GM21381 (cell line): ENCODE measurements around the gene YPEL2.
"Not testable (repeated sequence)": the region's sequence is repeated elsewhere in the genome, so short reads cannot be mapped to it uniquely, and the experiment has no call there.

ENCODE experiments used
- ATAC-seq: cut with Tn5 transposase; IDR thresholded peaks from one replicate; pipeline ENCODE4 v1.9.1; 2021; ENCODE audit warnings: mild to moderate bottlenecking, moderate library complexity; ENCODE audit not compliant: unreplicated experiment

Gene YPEL2, protein sequence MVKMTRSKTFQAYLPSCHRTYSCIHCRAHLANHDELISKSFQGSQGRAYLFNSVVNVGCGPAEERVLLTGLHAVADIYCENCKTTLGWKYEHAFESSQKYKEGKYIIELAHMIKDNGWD

GRCh38 chr17:59331129-59331928 is at the start of gene YPEL2:
TSS of gene YPEL2 (plus strand) at chr17:59331655. CDS start at chr17:59353410, 21,755 bp downstream.
- peak; percentile 84 for ATAC-seq

GRCh38 chr17:59284317-59284716 is 47.1 kb upstream of the YPEL2 start:
- no peak for ATAC-seq

DNA sequence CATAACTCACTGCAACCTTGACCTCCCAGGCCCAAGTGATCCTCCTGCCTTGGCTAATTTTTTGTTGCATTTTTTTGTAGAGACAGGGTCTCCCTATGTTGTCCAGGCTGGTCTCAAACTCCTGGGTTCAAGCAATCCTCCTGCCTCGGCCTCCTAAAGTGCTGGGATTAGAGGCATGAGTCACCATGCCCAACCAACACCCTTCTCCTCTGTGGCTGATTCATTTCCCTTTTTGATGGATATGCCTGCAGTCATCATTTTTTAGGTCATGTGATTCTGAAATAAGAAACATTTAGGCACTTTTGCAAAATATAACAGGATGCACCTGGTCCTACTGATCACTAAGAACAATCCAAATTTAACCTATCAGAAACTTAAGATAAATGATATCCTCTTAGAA is 44.0 kb upstream of the YPEL2 start:
- ATAC-seq: no peak

- ATAC-seq: no peak
These were observed 43.6 kb upstream of the YPEL2 start for GRCh38 chr17:59287891-59288290.

- no peak for ATAC-seq
These were observed 41.5 kb upstream of the YPEL2 start for GRCh38 chr17:59289981-59290301.

DNA sequence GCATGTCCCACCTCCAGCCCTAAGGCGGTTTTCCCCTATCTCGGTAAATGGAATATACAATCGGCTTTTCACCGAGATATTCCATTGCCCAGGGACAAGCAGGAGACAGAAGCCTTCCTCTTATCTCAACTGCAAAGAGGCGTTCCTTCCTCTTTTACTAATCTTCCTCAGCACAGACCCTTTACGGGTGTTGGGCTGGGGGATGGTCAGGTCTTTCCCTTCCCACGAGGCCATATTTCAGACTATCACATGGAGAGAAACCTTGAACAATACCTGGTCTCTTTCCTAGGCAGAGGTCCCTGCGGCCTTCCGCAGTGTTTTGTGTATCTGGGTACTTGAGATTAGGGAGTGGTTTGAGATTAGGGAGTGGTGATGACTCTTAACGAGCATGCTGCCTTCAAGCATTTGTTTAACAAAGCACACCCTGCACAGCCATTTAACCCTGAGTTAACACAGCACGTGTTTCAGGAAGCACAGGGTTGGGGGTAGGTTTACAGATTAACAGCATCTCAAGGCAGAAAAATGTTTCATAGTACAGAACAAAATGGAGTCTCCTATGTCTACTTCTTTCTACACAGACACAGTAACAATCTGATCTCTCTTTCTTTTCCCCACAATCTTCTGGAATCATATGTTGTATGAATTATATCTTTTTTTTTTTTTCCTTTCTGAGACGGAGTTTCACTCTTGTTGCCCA is 41.0 kb upstream of the YPEL2 start:
- not testable (repeated sequence) for ATAC-seq

DNA sequence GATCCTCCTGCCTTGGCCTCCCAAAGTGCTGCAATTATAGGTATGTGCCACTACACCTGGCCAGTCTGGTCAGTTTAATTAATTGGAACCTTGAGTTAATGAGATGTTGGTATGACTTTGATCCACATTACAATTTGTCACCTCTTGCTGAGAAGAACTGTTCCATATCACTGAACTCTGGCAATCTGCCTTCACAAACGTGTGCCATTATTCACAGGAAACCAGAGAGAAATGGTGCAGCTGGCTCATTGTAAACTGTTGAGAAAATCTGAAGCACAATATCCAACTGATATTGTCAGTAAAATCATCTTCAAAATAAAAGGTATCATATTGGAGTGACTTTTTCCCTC is 39.3 kb upstream of the YPEL2 start:
- no peak for ATAC-seq

DNA sequence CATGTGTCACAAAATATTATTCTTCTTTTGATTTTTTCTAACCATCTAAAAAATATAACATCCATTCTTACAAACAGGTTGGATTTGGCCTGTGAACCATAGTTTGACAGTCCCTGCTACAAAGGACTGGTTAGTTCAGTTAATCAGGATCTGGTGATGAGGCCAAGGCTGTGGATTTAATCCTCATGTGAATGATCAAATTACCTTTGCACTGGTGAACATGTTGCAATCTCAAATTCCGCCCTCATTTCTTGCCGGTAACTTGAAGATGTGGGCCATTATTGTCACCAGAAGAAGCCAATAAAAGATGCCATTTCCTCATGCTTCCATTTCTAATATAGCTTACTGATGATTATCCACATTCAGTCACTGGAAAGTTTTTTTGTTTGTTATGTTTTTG is 35.3 kb upstream of the YPEL2 start:
- ATAC-seq: no peak

DNA sequence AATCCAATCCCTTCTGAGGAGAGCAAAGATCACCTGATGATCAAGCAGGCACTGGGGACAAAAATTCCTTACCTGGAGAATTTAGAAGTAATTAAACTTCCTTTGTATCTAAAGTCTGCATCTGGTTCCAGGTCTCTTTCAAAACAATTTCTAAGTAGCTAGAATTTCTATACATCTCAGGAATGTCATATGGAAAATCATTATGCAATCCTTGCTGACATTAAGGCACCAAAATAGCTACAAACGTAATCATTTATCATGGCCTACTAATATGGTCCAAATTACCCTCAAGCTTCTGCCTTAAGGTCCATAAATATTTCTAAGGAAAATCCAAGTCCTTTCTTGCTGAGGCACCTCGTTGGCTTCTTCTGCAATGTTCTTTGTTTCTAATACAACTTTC is 32.9 kb upstream of the YPEL2 start:
- no peak for ATAC-seq

DNA sequence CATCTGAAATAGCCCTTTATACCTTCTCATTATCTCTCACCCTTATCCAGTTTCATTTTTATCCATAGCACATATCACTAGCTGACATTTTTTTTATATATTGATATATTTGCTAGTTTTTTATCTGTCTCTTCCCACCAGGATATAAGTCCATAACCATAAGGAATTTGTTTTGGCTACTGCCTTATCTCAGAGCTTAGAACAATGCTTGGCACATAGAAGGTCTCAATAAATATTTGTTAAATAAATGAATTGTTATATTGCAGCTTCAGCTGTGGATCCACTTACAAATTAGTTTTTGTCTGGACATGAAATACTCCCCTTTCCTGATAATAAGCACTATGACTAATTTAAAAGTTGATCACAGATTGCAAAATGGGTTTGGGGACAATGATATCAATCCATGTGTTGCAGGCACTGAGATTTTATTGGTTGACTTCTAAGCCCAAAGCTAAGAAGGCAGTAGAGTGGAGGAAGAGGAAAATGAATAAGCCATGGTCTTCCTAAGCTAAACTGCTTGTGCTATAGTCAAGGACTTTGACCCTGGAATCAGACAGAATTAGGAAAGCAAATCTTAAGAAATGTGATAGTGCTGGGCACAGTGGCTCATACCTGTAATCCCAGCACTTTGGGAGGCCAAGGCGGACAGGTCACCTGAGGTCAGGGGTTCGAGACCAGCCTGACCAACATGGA is 31.9 kb upstream of the YPEL2 start:
- ATAC-seq: no peak

- ATAC-seq: no peak
These were observed 30.5 kb upstream of the YPEL2 start for GRCh38 chr17:59300941-59301340.

DNA sequence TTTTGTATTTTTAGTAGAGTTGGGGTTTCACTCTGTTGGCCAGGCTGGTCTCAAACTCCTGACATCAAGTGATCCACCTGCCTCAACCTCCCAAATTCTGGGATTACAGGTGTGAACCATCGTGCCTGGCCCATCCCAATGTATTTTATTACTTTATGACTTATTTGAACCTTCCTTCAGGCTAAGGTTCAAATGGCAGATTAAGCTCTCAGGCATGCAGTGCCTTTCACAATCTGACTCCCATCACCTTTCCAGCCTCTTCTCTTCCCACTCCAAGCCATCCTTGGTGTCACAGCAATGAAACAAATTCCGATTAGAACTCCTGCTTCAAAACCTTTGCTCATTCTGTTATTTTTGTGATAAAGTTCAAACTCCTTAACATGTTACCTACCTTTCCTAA is 26.6 kb upstream of the YPEL2 start:
- ATAC-seq: no peak

DNA sequence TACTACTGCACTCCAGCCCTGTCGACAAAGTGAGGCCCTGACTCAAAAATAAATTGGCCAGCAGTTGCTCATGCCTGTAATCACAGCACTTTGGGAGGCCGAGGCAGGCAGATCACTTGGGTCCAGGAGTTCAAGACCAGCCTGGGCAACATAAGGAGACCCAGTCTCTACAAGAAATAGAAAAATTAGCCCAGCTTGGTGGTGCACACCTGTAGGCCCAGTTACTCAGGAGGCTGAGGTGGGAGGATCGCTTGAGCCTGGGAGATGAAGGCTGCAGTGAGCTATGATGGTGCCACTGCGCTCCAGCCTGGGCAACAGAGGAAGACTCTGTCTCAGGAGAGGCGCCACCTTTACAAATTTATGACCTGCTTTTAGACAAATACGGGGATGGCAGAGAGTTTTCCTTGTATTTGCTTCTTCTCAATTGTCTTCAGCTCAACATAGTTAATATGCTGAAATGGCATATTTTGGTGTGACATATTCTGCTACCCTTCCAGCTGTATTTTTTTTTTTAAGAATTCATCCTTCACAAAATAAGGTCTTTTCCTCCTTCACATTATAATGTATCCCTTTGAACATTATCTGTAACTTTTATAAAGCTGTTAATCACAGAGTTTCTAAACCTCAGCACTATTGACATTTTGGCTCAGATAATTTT is 21.1 kb upstream of the YPEL2 start:
- ATAC-seq: no peak

- no peak for ATAC-seq
These were observed 20.4 kb upstream of the YPEL2 start for GRCh38 chr17:59311051-59311468.

GRCh38 chr17:59311521-59311920 is 19.9 kb upstream of the YPEL2 start:
- not testable (repeated sequence) for ATAC-seq

- no peak for ATAC-seq
These were observed 15.6 kb upstream of the YPEL2 start for GRCh38 chr17:59315866-59316265.

- ATAC-seq: no peak
These were observed 4.1 kb upstream of the YPEL2 start for GRCh38 chr17:59327121-59327980.

DNA sequence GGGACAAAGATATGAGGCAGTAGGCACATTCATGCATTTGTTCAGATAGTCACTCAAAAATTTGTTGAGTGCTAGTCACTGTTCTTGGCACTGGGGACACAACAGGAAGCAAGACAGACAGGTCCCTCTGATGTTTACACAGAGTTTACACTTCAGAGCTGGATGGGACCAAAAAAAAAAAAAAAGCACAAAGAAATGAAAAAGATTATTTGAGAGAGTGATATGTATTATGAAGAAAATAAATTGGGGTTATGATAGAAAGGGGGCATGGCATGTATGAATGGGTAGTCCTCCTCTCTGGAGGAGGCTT is 3.5 kb upstream of the YPEL2 start:
- no peak for ATAC-seq

- ATAC-seq: no peak
These were observed 2.9 kb upstream of the YPEL2 start for GRCh38 chr17:59328601-59329000.
